IMR-90 (cell line): ENCODE data around the gene GPR153. TPM values are rescaled to one million over a fixed set of nuclear protein-coding genes. Genes with fewer than 3 reads are reported as not detected.

Experiments used
- ATAC-seq: fragments of 200-7000 bp; cut with Tn5 transposase; 2 replicates; pipeline ENCODE4 v1.9.1; 2020; ENCODE audit warnings: low read depth, mild to moderate bottlenecking, moderate library complexity
- BruUV-seq: library from RNA; stranded (reverse); fragments of 400-500 nt; replicated peaks from 2 replicates; lab custom pipeline; 2021; lab: Mats Ljungman, UMichigan
- CTCF ChIA-PET: fragments of 300-600 bp; formaldehyde crosslinking; extraction: SDS; loops from one replicate; lab custom pipeline; 2021; ENCODE audit warnings: antibody characterized with exemption; lab: Yijun Ruan, JAX
- POLR2A ChIA-PET: fragments of 300-600 bp; sonication (Branson Sonifier 250); formaldehyde crosslinking; loops from one replicate; lab custom pipeline; 2022; ENCODE audit warnings: antibody characterized with exemption; ENCODE audit not compliant: unreplicated experiment; lab: Charles Lee
- DNase-seq: peaks from one replicate; pipeline ENCODE4 v3.0.0; 2013
- H2AFZ ChIP-seq: replicated peaks from 2 replicates; pipeline ENCODE3; 2013; ENCODE audit warnings: low read length, mild to moderate bottlenecking; ENCODE audit not compliant: poor library complexity
- H2AK5ac ChIP-seq: 2 replicates; pipeline ENCODE4 v1.6.1; 2013; ENCODE audit warnings: low read depth, low read length, inconsistent platforms
- H2AK9ac ChIP-seq: replicated peaks from 2 replicates; pipeline ENCODE3; 2013; ENCODE audit warnings: mild to moderate bottlenecking, low read depth, low read length, moderate library complexity; ENCODE audit not compliant: poor library complexity
- H2BK120ac ChIP-seq: 2 replicates; pipeline ENCODE4 v1.6.1; 2013; ENCODE audit warnings: low read depth, low read length, inconsistent platforms
- H2BK15ac ChIP-seq: 3 replicates; pipeline ENCODE4 v1.6.1; 2013; ENCODE audit warnings: low read depth, low read length, inconsistent platforms
- H2BK20ac ChIP-seq: 2 replicates; pipeline ENCODE4 v1.6.1; 2013; ENCODE audit warnings: low read depth, mild to moderate bottlenecking, inconsistent platforms, low read length, moderate library complexity
- H2BK5ac ChIP-seq: 2 replicates; pipeline ENCODE4 v1.6.1; 2013; ENCODE audit warnings: mild to moderate bottlenecking, low read depth, low read length, inconsistent platforms; ENCODE audit not compliant: poor library complexity, severe bottlenecking
- H3K14ac ChIP-seq: replicated peaks from 2 replicates; pipeline ENCODE4 v1.6.1; 2013; ENCODE audit warnings: low read depth, low read length, inconsistent platforms
- H3K18ac ChIP-seq: 2 replicates; pipeline ENCODE4 v1.6.1; 2013; ENCODE audit warnings: low read depth, low read length, control low read depth
- H3K23ac ChIP-seq: 2 replicates; pipeline ENCODE4 v1.6.1; 2013; ENCODE audit warnings: low read depth, low read length, inconsistent platforms
- H3K27ac ChIP-seq: 2 replicates; pipeline ENCODE4 v1.5.1; 2013; ENCODE audit warnings: mild to moderate bottlenecking, control low read depth, low read length; ENCODE audit not compliant: insufficient read depth
- H3K27me3 ChIP-seq: 2 replicates; pipeline ENCODE4 v1.6.1; 2013; ENCODE audit warnings: low read length; ENCODE audit not compliant: control insufficient read depth, insufficient read depth
- H3K36me3 ChIP-seq: 2 replicates; pipeline ENCODE4 v1.6.1; 2013; ENCODE audit warnings: low read length, mixed read lengths; ENCODE audit not compliant: control insufficient read depth, insufficient read depth
- H3K4ac ChIP-seq: 2 replicates; pipeline ENCODE4 v1.6.1; 2013; ENCODE audit warnings: low read depth, low read length, inconsistent platforms
- H3K4me1 ChIP-seq: 2 replicates; pipeline ENCODE4 v1.6.1; 2013; ENCODE audit warnings: low read length, mixed read lengths; ENCODE audit not compliant: control insufficient read depth, insufficient read depth
- H3K4me2 ChIP-seq: 2 replicates; pipeline ENCODE4 v1.6.1; 2013; ENCODE audit warnings: low read depth, mild to moderate bottlenecking, control low read depth, low read length, moderate library complexity
- H3K4me3 ChIP-seq: 2 replicates; pipeline ENCODE4 v1.5.1; 2013; ENCODE audit warnings: low read depth, mild to moderate bottlenecking, control low read depth, low read length, moderate library complexity; ENCODE audit not compliant: insufficient read depth
- H3K56ac ChIP-seq: 2 replicates; pipeline ENCODE4 v1.6.1; 2013; ENCODE audit warnings: low read length, inconsistent platforms; ENCODE audit not compliant: insufficient read depth; ENCODE audit errors: extremely low read depth
- H3K79me1 ChIP-seq, 2 experiments: 2 replicates each; pipeline ENCODE4 v1.6.1; 2013; ENCODE audit warnings: low read length in 2 of 2, inconsistent platforms in 1 of 2, low read depth in 1 of 2
- H3K9ac ChIP-seq: 2 replicates; pipeline ENCODE4 v1.6.1; 2013; ENCODE audit warnings: low read depth, low read length, control low read depth
- H3K9me1 ChIP-seq: 2 replicates; pipeline ENCODE4 v1.6.1; 2013; ENCODE audit warnings: low read length, inconsistent platforms; ENCODE audit not compliant: insufficient read depth
- H3K9me3 ChIP-seq: 2 replicates; pipeline ENCODE4 v1.6.1; 2013; ENCODE audit warnings: low read length; ENCODE audit not compliant: control insufficient read depth, insufficient read depth
- H4K20me1 ChIP-seq: 2 replicates; pipeline ENCODE4 v1.6.1; 2013; ENCODE audit warnings: low read length, inconsistent platforms; ENCODE audit not compliant: insufficient read depth
- H4K5ac ChIP-seq: 2 replicates; pipeline ENCODE4 v1.6.1; 2013; ENCODE audit warnings: mild to moderate bottlenecking, low read depth, low read length, control low read depth
- H4K8ac ChIP-seq, 2 experiments: 2 replicates each; pipeline ENCODE4 v1.6.1; 2013; ENCODE audit warnings: low read depth in 2 of 2, low read length in 2 of 2, control low read depth in 1 of 2, inconsistent platforms in 1 of 2
- H4K91ac ChIP-seq: 2 replicates; pipeline ENCODE4 v1.6.1; 2013; ENCODE audit warnings: low read depth, low read length, inconsistent platforms; ENCODE audit not compliant: insufficient read depth
- BHLHE40 ChIP-seq: fragments of 150-350 bp; IDR thresholded peaks from 2 replicates; pipeline ENCODE4 v1.6.1; 2016; ENCODE audit warnings: mild to moderate bottlenecking, low read depth, low read length
- CEBPB ChIP-seq: IDR thresholded peaks from 2 replicates; pipeline ENCODE4 v1.6.1; 2012; ENCODE audit warnings: low read depth, low read length, improper control_type of control experiment
- CHD1 ChIP-seq: IDR thresholded peaks from 2 replicates; pipeline ENCODE4 v1.6.1; 2012; ENCODE audit warnings: low read depth, low read length, improper control_type of control experiment
- ELK1 ChIP-seq: fragments of 150-350 bp; IDR thresholded peaks from 2 replicates; pipeline ENCODE4 v1.6.1; 2016; ENCODE audit warnings: low read depth, mild to moderate bottlenecking, low read length, moderate library complexity, borderline replicate concordance
- FOS ChIP-seq: fragments of 150-350 bp; IDR thresholded peaks from 2 replicates; pipeline ENCODE4 v1.6.1; 2016; ENCODE audit warnings: low read depth, low read length
- MAFK ChIP-seq: IDR thresholded peaks from 2 replicates; pipeline ENCODE4 v1.6.1; 2012; ENCODE audit warnings: low read depth, low read length, improper control_type of control experiment
- MAZ ChIP-seq: IDR thresholded peaks from 2 replicates; pipeline ENCODE4 v1.6.1; 2012; ENCODE audit warnings: low read depth, mild to moderate bottlenecking, low read length, improper control_type of control experiment, moderate library complexity, borderline replicate concordance
- MXI1 ChIP-seq: IDR thresholded peaks from 2 replicates; pipeline ENCODE4 v1.6.1; 2012; ENCODE audit warnings: low read depth, mild to moderate bottlenecking, low read length, moderate library complexity, borderline replicate concordance
- NFE2L2 ChIP-seq: fragments of 150-350 bp; IDR thresholded peaks from 2 replicates; pipeline ENCODE4 v1.6.1; 2016; ENCODE audit warnings: low read depth, mild to moderate bottlenecking, low read length
- POLR2A ChIP-seq: IDR thresholded peaks from 2 replicates; pipeline ENCODE4 v1.6.1; 2012; ENCODE audit warnings: mild to moderate bottlenecking, low read depth, low read length
- RAD21 ChIP-seq: IDR thresholded peaks from 2 replicates; pipeline ENCODE4 v1.6.1; 2012; ENCODE audit warnings: low read length, improper control_type of control experiment
- RCOR1 ChIP-seq: IDR thresholded peaks from 2 replicates; pipeline ENCODE4 v1.6.1; 2012; ENCODE audit warnings: mild to moderate bottlenecking, low read length, improper control_type of control experiment; ENCODE audit not compliant: insufficient replicate concordance
- RFX5 ChIP-seq: IDR thresholded peaks from 2 replicates; pipeline ENCODE4 v1.8.0; 2012; ENCODE audit warnings: low read depth, mild to moderate bottlenecking, low read length, moderate library complexity
- SMC3 ChIP-seq: fragments of 150-350 bp; IDR thresholded peaks from 2 replicates; pipeline ENCODE4 v1.6.1; 2016; ENCODE audit warnings: low read depth, mild to moderate bottlenecking, antibody characterized with exemption, low read length, moderate library complexity
- WGBS, 2 experiments: methylation state at CpG; one replicate each; pipeline versions ENCODE4 v1.1.5 to v1.1.7; 2013; ENCODE audit warnings: missing lambda C conversion rate in 2 of 2; ENCODE audit not compliant: insufficient read length in 1 of 2; ENCODE audit errors: extremely low coverage in 2 of 2; 5-methylcytosine and 5-hydroxymethylcytosine counted together
- dilution Hi-C: fragments of 300-500 bp; cut with HindIII; formaldehyde crosslinking; loops from one replicate; pipeline ENCODE4 v1.14.3; 2018; ENCODE audit warnings: low sequenced_read_pairs; ENCODE audit not compliant: unreplicated experiment
- in situ Hi-C: fragments of 300-500 bp; cut with MboI; formaldehyde crosslinking; loops from 3 replicates; pipeline ENCODE4 v1.14.3; 2019; ENCODE audit warnings: low sequenced_read_pairs, inconsistent platforms, mixed read lengths
- intact Hi-C: fragments of 100-400 bp; cut with micrococcal nuclease; formaldehyde crosslinking; loops from 2 replicates; pipeline ENCODE4 v1.10.0; 2022
- polyA plus RNA-seq, 3 experiments: library from polyadenylated mRNA; depleted of rRNA; stranded (reverse); fragments of >200 nt; gene quantifications; 2 replicates each; pipeline ENCODE4 v1.2.3, GENCODE V29; 2012; ENCODE audit warnings: low replicate concordance in 1 of 3
- total RNA-seq: library from RNA; depleted of rRNA; stranded (reverse); fragments of >200 nt; gene quantifications from 2 replicates; pipeline ENCODE4 v1.2.3, GENCODE V29; 2012
- TF ChIP-seq, protein P1 (sequence below): conservative IDR thresholded peaks from 2 replicates; pipeline ENCODE4 v1.5.1; 2012; ENCODE audit warnings: mild to moderate bottlenecking, low read depth, low read length, improper control_type of control experiment
- TF ChIP-seq, protein P2 (sequence below): fragments of 150-350 bp; IDR thresholded peaks from 2 replicates; pipeline ENCODE4 v1.6.1; 2017; ENCODE audit warnings: mild to moderate bottlenecking, antibody characterized with exemption, low read length, low read depth

GPR153 gene
- total and polyA plus RNA-seq, 2 of the 4 experiments (the other 2 are of a cell fraction): 1.8 to 5.2 TPM

GRCh38 chr1:6285336-6285735 lies 24.4 kb upstream of the GPR153 start:
- Histone ChIP-seq H3K23ac (no peak overlapping the region), H2BK15ac (no peak overlapping the region), H3K79me1 (no peaks in the 10 kb centered on the region; a peak in 1 of 4 replicates), H3K4me2 (no peak overlapping the region), H4K20me1 (no peaks in the 10 kb centered on the region), H2AFZ (no peak overlapping the region), H3K4me1 (peaks cover 4% of the 10 kb centered on the region; the same call in 1 of the 2 replicates), H3K36me3 (peaks cover 3% of the 10 kb centered on the region; the same call in 1 of the 2 replicates), H3K9me3 (no peaks in the 10 kb centered on the region), H4K5ac (no peak overlapping the region), H3K9ac (no peak overlapping the region), H3K18ac (no peak overlapping the region), H3K14ac (no peak overlapping the region), H4K91ac (no peak overlapping the region), H4K8ac (no peak overlapping the region), H2AK5ac (no peak overlapping the region), H3K27me3 (no peaks in the 10 kb centered on the region), H3K9me1 (no peaks in the 10 kb centered on the region), H3K4ac (no peak overlapping the region), H3K4me3 (no peak overlapping the region), H3K27ac (no peak overlapping the region), H2BK20ac (no peak overlapping the region), H2BK120ac (no peak overlapping the region), H3K56ac (no peak overlapping the region; the same call in 1 of the 2 replicates), H2BK5ac (no peak overlapping the region), H2AK9ac (no peak overlapping the region)
- TF ChIP-seq RAD21: no peak
- TF ChIP-seq RCOR1: no peak
- TF ChIP-seq SMC3: no peak
- TF ChIP-seq MXI1: no peak
- no peak for TF ChIP-seq FOS
- no peak for TF ChIP-seq BHLHE40
- no peak for TF ChIP-seq RFX5
- no peak for TF ChIP-seq MAFK
- TF ChIP-seq, protein P1, sequence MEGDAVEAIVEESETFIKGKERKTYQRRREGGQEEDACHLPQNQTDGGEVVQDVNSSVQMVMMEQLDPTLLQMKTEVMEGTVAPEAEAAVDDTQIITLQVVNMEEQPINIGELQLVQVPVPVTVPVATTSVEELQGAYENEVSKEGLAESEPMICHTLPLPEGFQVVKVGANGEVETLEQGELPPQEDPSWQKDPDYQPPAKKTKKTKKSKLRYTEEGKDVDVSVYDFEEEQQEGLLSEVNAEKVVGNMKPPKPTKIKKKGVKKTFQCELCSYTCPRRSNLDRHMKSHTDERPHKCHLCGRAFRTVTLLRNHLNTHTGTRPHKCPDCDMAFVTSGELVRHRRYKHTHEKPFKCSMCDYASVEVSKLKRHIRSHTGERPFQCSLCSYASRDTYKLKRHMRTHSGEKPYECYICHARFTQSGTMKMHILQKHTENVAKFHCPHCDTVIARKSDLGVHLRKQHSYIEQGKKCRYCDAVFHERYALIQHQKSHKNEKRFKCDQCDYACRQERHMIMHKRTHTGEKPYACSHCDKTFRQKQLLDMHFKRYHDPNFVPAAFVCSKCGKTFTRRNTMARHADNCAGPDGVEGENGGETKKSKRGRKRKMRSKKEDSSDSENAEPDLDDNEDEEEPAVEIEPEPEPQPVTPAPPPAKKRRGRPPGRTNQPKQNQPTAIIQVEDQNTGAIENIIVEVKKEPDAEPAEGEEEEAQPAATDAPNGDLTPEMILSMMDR: no peak
- no peak for TF ChIP-seq CEBPB
- no peak for TF ChIP-seq CHD1
- TF ChIP-seq POLR2A: no peak
- no peak for TF ChIP-seq MAZ
- no peak for TF ChIP-seq ELK1
- TF ChIP-seq, protein P2, sequence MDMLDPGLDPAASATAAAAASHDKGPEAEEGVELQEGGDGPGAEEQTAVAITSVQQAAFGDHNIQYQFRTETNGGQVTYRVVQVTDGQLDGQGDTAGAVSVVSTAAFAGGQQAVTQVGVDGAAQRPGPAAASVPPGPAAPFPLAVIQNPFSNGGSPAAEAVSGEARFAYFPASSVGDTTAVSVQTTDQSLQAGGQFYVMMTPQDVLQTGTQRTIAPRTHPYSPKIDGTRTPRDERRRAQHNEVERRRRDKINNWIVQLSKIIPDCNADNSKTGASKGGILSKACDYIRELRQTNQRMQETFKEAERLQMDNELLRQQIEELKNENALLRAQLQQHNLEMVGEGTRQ: no peak
- no peak for TF ChIP-seq NFE2L2
- ChIA-PET CTCF (no interaction called here), POLR2A (no interaction called here)
- intact Hi-C loops (no loop called here), in situ Hi-C loops (no loop called here), dilution Hi-C loops (no loop called here)
- WGBS, 2 experiments: no CpG with 5 or more reads among the region's 11 CpGs
- ATAC-seq: no peak
- BruUV-seq: no TSS peak
- DNase-seq: no peak
